Posterior cingulate gyrus (tissue), 11 donors: ENCODE measurements around the gene OTC.

Source experiments
- DNase-seq, 10 donors: peaks; one replicate each; pipeline versions ENCODE4 v3.0.0 to v3.0.0-alpha.2; 2020 to 2021; ENCODE audit warnings: mixed read lengths in 3 of 10
- intact Hi-C: fragments of 100-400 bp; cut with DNase I; formaldehyde crosslinking; loops from one replicate; pipeline ENCODE4 v1.15.1; 2023

The OTC gene

DNA sequence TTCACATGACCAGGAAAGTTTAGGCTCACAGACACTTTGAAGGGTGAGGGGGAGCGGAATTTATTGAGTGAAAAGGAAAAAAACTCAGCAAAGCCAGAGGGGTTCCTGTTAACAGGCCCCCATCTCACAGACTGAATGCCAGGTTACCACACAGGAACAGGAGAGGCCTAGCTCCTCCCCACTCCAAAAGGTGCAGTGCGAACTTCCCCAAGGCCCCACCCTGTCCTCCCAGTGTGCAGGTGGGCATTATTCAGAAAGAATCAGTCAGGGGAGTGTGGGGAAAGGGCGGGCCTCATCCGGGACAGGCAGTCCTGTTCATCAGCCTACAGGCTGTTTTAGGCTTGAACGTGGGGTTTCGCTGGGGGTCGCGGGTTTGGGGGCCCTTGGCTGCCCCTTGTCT, 4.0 kb downstream of the OTC start:
- DNase-seq: no peak
- intact Hi-C loops: no loop called here

DNA sequence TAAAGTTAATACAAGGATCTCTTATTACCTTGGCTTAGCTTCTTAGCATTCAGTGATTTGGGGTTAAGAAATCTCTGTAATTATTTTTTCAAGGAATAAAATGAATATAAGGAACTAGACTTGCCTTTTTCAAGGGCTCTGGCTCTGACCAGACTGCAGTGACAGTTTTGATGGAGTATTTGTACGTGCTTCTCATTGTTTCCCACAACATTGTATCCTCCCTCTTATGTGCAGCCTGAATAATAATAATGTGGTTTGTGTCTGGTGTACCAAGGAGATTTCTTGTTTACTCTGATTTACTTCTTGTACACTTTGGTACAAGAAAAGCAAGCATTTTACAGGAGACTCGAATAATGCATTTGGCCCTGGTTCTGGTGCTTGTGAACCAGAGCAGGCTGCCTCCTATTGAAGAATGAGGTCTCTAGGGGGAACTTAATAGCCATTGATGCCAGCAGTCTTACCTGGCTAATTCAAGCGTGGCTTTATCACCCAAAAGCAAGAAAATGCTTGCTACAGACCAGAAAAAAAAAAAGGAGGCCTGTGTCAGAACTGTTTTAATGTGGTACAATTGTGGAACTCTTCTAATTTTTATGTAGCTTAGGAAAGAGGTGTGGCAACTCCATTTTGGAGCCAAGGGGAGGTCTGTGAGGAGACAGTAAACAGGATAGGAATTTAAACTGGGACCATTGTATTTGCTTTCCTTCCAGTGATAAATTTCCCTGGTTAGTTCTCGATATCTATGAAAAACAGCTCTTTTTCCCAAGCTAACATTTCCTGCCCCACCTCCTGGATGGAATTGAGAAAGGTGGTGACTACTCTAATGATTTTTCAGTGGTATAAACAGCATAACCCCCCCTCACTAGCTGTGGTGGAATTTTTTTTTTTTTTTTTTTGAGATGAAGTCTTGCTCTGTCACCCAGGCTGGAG, 5.6 kb downstream of the OTC start:
- DNase-seq: no peak
- intact Hi-C loops: no loop called here

DNA sequence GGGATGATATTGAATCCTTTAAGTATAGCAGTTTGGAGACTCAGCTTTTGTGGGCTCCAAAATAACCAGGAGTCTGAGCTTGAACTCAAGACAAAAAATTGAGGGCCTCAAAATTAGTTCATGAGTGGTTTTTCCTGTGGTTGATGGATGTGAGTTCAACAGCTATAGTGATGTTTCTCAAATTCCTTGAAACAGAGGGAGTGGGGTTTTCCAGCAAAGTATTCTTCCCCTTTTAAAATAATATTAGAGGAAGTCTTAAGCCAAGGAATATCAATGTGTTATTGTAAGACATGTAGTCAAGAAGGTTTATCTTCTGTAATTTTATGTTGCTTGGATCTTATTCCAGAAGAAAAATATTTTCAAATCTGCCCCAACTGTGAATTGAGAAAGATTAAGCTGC, 10.6 kb downstream of the OTC start:
- intact Hi-C loops: no loop called here
- DNase-seq: no peak

DNA sequence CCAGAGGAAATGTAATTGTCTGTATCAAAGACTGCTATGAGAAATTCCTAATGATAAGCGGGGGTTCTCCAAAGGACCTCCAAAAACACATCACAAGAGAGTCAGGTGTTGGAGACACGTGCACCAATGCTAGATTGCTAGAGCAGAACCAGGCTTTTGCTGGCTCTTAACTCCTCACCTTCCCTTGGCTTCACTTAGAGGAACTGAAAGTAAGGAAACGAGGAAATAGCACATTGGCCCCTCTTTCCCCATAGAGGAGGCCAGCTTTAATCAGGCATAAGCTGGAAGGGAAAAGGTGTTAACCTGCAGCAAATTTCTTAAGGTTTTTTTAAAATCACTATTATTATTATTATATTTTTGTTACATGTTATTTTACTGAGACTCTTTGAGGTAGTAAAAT, 13.6 kb downstream of the OTC start:
- no peak for DNase-seq

DNA sequence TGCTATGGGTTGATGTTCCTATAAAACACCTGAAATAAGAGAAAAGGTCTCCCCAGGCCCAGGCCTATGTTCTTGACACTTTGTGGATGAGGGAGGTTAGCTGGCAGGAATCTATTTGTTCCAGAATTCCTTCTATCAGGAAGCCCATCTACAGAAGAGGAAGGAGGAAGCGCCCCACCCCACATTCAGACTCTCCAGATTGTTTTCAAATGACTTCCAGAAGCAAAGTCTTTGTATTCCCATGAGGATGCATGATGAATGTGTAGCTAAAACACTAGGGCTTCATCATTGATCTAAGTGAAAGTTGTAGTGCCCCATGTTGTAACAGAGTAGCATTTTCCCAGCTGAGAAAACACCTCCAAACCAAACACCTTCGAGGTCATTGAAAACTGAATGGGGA, 16.4 kb downstream of the OTC start:
- intact Hi-C loops: no loop called here
- DNase-seq: no peak

More for the DNA sequence above, 13.6 kb downstream of the OTC start:
- intact Hi-C loops: no loop called here

DNA sequence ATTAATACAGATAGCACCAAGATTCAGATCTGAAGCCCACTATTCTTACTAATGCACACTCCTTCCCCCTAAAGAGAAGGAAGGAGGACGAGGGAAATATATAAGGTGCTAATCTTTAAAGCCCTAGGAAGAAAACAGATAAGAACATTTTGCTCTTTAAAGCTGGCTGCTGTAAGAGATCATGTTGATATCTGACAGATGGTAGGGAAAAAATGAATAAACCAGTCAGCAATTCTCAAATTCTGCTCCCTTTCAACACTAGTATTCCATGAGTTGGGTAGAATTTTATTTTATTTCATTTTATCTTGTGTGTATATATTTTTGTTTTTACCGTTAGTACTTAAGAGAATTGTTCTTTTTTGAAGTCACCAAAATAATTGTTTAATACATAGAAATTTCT, 19.2 kb downstream of the OTC start:
- DNase-seq: no peak
- intact Hi-C loops: no loop called here

DNA sequence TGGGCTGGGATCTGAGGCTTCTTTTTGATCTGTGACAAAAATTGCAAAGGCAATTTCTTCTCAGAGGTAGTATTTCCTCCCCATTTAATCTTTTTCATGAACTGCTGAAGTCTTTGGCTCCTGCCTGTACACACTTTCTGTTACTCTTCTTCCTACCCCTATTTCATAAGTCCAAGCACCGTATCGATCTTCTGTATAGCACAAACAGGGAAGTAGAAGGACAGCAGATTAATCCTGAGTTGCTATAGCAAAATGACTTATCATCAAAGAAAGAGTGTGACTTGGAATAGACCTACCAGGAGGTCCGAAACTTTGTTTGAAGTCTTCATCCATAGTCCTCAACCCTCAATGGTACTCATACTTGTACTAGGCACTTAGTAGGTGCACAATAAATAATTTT, 22.0 kb downstream of the OTC start:
- intact Hi-C loops: no loop called here
- no peak for DNase-seq

DNA sequence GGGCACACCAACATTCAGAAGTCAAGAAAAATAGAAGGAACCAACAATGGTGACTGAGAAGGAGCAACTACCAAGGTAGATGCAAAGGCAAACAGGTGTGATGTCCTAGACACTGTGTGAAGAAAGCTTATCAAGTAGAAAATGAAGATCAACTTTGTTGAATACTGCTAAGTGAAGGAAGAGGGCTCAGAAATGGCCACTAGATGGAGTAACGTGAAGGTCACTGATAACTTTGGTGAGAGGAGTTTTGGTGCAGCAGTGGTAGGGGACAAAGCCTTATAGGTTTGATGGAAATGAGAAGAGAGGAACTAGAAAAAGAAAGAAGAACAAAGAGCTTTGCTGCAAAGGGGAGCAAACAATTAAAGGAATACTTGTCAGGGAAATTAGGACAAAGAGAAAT, 23.5 kb downstream of the OTC start:
- intact Hi-C loops: no loop called here
- DNase-seq: no peak

DNA sequence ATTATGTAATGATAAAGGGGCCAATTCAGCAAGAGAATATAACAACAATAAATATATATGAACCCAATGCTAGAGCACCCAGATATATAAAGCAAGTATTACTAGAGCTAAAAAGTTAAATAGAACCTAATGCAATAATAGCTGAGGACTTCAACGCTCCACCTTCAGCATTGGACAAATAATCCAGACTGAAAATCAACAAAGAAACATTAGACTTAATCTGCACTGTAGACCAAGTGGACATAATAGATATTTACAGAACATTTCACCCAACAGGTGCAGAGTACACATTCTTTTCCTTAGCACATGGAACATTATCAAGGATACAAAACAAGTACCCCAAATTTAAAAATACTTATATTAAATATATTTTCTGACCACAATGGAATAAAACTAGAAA, 24.3 kb downstream of the OTC start:
- DNase-seq: no peak
- intact Hi-C loops: no loop called here

DNA sequence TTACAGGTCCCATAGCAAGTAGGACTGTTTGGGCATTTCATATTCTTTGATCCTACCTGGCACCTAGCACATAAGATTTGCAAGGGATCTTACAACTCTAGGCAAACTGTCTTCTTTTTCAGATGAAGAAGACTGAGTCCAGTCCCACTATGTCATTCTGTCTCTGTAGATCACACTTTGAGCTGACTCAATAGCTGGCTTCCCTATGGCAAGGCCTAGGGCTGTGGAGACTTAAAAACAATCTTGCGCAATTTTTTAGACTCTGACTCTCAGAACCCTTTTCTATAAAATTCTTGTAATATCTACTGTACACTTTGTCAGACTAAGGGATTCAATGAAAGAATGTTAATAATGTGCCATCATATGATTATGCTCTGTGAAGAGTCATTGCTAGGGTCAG, 26.7 kb downstream of the OTC start:
- intact Hi-C loops: no loop called here
- DNase-seq: no peak

DNA sequence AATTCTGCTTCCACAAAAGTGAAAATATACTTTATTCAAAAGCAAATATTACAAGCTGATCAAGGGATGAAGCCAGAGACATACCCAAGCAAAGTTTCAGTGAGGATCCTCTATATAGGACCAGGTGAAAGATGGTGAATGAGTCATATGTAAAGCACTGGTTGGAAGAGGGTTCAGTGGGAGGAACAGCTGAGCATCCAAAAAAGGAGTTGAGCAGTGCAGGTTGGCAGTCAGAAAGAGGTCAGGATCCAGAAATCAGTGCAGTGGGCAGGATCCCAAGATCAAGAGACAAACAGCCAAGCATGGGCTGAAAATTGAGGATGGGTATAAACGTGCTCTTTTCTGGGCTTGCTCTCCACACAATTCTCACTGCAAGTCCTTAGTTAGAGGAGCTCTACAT, 30.3 kb downstream of the OTC start:
- DNase-seq: no peak
- intact Hi-C loops: no loop called here

DNA sequence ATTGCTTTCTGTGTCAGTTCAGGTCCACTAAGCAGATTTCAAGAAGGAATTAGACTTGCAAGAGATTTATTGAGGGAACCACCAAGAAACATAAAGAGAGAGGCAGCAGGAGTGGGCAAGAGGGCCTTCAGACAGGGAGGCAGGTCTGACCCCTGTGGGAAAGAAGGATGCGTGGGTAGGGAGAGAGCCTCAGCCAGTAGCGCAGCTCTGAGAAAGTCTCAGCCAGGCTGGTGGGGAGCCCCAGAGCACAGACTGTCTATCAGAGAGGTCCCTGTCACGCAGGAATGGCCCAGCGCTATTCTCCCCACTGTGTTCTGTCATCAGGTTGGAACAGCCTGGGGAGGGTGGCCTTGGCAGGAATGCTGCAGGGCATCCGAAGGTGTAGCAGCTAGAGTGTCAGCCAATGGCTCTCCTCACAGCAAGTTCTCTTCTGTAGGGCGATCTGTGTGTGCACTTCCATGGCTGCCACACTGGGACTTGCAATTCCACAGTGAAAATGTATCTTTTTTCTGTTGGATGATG, 48.0 kb downstream of the OTC start:
- no peak for DNase-seq
- intact Hi-C loops: no loop called here

DNA sequence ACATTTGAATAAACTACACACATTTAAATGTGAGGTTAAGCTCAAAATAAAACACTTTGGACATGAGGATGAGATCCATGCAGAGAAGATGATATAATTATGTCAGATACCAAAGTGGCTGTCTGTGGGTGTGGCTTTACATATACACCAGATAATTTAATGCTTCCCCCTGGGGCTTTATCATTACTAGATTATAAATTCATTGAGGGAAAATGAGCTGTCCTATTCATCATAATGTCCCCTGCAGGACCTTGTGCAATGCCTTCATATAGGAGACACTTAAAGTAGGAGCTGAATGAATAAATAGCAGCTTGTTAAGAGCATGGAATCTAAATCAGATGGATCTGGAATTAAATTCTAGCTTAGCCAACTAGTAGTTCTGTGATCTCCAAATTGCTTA, 49.7 kb downstream of the OTC start:
- DNase-seq: no peak
- intact Hi-C loops: no loop called here

DNA sequence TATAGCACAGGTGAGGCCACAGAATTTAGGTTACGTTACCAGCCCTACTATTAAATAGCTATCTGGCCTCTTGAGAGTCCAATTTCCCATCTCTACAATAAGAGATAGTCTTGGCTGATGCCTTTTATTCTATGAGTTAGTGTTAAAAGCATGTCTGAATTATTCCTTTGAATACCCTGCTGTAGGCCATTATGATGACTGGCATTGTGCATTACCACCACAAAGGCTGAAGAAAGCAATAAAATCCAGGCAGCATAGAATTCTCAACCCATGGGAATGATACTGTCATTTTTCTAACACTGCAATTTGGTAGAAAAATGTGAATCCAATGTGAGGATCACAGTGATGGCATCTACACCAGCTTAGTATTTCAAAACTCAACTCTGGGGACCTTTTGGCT, 51.4 kb downstream of the OTC start:
- no peak for DNase-seq
- intact Hi-C loops: no loop called here

DNA sequence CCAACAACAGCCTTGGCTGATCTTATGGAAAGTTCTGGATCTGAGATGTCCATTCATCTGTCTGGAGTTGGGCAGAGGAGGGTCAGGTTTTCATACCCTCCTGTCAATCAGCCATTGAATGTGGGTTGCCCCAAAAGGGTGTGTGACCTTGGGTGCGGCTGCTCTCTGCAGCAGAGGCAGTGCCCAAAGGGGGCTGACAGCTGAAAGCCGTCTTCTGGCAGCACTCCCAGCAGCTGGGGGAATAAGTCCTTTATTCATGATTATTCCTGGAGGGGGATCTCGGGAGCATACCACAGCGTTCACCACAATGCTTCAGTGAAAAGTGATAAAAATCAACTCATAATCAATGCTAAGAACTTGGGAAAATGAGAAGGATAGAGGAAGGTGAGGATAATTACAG, 54.7 kb downstream of the OTC start:
- intact Hi-C loops: no loop called here
- DNase-seq: no peak

DNA sequence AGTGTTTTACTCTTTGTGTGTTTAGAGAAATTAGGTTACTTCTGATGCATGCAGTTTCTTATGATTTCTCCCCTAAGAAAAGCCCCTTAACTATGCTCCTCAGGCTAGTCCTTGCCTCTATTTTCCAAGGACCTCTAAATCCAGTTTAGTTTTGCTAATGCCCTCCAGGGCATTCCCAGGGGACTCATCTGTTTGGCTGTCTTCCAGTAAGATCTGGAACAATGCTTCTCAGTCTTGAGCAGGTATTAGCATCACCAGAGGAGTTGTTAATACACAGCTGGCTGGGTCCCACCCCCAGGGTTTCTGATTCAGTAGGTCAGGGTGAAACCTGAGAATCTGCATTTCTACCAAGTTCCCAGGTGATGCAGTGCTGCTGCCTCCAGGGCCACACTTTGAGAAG, 56.9 kb downstream of the OTC start:
- intact Hi-C loops: no loop called here
- no peak for DNase-seq

DNA sequence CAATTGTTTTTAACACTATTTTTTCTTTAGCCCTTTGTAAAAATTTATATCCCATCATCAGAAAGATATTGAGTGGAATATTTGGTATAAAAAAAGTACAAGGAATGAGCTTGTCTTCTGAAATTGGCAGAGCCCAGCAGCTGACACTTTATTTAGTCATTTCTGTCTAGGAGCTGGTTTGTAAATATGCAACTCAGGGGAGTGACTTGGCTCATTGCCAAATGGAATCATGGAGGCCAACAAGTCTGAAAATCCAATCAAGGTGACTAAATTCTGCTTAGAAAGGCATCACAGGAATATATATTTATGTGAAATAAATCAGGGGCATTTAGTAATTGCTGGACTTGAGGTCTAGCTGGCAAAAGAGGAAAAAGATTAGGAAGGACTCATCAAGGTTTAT, 74.4 kb downstream of the OTC start:
- intact Hi-C loops: no loop called here
- DNase-seq: no peak

DNA sequence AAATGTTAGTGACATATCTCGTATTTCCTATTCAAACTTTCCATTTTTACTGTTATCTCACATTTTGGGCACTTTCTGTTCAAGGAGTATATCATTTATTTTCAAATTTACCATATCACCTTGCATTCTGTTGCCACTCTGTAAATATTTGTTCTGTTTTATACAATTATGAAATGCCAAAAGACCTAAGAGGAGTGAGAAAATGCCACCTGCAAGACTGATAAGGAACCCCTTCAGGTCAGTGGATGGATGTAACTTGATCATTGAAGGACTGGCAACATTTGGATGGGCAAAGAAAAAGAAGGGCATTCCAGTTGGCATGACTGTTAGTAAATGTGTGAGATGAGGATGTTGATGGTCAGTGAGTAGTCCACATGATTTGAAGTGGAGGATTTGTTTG, 79.1 kb downstream of the OTC start:
- intact Hi-C loops: no loop called here
- no peak for DNase-seq

DNA sequence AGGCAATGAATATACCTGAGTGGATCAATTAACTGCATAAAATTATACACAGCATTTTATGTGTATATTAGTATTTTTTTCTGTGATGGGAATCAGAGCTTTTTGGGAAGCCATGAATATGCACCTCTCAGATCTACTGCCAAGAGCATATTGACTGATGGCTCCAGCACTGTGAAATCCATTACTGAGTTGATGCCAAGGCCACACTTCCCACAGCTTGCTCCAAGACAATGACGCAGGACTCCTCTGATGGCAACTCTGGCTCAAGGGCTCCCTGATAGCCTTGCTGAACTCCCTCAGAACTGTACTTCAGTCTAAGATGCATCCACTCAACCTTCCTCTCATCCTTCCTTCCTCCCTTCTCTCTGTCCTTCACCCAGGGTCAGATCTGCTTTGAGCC, 82.7 kb downstream of the OTC start:
- no peak for DNase-seq
- intact Hi-C loops: no loop called here

DNA sequence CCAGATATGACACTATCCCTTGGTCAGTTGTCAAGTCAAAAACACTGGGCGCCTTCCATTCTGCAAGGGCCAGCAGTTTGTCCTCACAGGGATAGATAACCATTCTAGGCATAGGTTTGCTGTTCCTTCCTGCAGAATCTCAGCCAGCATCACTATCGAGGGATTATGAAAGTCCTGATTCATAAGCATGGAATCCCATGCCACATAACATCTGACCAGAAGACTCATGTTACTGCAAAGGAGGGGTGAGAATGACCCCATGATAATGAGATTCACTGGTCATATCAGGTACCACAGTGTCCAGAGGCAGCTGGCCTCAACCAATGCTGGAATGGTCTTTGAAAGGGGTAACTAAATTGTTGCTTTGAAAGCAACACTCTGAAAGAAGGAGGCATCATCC, 84.7 kb downstream of the OTC start:
- no peak for DNase-seq
- intact Hi-C loops: no loop called here

DNA sequence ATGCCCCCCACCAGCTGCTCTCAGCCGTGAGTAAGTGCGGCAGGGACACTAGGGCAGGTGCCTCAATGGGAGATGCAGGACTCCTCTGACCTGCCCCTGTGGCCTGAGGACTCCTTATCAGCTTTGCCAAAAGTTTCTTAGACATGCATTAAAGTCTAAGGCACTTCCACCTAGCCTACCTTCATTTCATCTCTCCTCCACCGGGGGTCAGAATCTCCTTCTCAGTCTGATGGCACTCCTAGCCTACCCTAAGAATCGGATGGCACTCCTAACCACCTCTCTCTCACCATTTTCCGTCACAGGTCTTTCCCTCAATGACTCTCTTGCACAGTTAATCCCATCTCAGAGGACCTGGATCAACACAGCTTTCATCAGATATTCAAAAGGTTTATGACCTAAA, 85.9 kb downstream of the OTC start:
- intact Hi-C loops: no loop called here
- DNase-seq: no peak

DNA sequence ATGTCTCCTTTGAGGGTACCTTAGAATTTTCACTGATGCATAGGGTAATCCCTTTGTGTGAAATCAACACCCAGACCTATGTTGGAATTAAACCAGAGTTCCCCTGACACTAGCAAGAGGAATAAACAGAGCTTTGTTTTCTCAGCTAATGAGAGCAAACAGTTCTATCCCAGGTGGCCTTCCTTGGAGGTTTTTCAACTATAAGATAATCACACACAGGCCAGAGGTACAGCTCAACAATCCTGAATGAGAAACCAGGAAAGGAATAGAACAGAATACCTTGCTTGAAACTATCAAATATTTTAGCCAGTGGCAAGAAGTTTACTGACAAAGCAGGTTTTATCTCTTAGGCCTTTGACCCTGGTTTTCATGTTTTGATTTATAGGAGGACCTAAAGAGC, 100.2 kb downstream of the OTC start:
- intact Hi-C loops: no loop called here
- no peak for DNase-seq

DNA sequence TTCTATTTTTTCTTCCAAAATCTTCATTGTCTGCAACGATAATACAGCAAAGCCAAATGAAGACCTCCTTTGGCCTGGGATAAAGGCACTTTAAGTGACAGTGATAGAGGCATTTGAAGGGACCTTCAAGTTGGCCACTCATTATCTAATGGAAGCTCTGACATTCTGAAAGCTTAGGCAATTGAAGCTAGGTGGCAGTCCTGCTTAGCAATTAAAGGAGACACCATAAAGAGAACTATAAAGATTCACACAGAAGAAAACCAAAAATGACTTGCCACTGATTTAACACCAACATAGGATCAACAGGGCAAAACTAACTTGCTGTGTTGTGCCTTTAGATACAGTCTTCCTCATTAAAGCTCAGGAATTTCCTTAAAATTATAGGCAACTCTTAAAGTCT, 105.7 kb downstream of the OTC start:
- DNase-seq: no peak
- intact Hi-C loops: loop anchor here (2.0 kb wide), 1 partner anchor 197 kb away; no protein-coding TSS in a partner anchor
